ENCODE measurements around the gene TMEM47. TPM values are rescaled to one million over a fixed set of nuclear protein-coding genes. Genes with fewer than 3 reads are reported as not detected.

Gene TMEM47
- 10 to 100 TPM in 1 of 3 donors, 1 to 10 TPM in 2; 3.4 to 43.4 (median 5.3) TPM for total RNA-seq
- long read RNA-seq, donor 1, full-length matches to known transcripts, result 72 of 78 reads
- long read RNA-seq, donor 1, partial matches to known transcripts, result 1 of 78 reads
- long read RNA-seq, donor 1, other reads (novel, unspliced or antisense), result 5 of 78 reads
- long read RNA-seq, donor 2, result 0 reads

DNA sequence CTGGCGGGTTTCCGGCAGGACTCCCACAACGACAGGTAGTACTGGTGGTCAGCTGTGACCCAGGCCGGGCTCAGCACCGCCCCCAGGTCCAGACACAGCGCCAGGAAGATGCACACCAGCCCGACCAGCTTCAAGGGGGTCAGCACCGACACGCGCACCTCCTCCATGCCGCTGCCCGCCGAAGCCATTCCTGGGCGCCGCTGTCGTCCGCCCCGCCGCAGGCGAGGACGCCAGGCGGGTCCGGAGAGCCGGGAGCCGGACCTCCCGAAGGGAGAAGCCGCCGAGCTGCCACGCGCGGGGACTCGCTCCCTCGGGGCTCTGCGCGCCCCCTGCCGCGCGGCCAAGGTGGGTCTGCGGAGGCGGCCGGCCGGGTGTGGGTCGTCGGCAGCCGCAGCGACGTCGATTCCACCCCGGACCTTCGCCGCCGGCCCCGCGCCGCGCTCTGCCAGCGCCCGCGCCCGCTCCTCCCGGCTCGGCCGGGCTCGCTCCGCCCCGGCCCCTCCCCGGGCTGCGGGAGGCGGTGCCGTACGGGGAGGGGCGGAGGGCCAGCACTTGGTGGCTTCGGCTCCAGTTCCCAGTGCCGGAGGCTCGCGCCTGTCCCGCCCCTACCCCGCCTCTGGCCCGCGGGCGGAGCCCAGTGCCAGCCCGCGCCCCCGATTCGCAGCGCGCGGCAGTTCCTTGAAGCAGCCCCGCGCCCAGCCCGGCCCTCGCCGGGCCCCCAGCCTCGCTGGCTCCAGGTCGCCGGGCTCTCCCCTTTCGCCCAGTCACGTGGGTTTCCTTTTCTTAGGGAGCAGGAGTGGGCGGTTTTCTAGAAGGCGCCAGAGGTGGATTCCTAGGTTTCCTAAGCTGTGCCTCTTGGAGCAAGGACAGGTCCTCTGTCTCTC is at the start of gene TMEM47:
Gene TMEM47 (minus strand): TSS at position 444 of the 884 bp plus-strand sequence. CDS start 256 bp downstream, at position 188.
- no peaks in the 10 kb centered on the region for H3K4me1 ChIP-seq (ENCODE audit: low read depth)
- TF ChIP-seq, protein P1, sequence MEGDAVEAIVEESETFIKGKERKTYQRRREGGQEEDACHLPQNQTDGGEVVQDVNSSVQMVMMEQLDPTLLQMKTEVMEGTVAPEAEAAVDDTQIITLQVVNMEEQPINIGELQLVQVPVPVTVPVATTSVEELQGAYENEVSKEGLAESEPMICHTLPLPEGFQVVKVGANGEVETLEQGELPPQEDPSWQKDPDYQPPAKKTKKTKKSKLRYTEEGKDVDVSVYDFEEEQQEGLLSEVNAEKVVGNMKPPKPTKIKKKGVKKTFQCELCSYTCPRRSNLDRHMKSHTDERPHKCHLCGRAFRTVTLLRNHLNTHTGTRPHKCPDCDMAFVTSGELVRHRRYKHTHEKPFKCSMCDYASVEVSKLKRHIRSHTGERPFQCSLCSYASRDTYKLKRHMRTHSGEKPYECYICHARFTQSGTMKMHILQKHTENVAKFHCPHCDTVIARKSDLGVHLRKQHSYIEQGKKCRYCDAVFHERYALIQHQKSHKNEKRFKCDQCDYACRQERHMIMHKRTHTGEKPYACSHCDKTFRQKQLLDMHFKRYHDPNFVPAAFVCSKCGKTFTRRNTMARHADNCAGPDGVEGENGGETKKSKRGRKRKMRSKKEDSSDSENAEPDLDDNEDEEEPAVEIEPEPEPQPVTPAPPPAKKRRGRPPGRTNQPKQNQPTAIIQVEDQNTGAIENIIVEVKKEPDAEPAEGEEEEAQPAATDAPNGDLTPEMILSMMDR (IDR thresholded peaks at IDR 0.05), result no peak
- H3K9me3 ChIP-seq, result no peaks in the 10 kb centered on the region
- H3K36me3 ChIP-seq (ENCODE audit: low read depth), result no peaks in the 10 kb centered on the region
- DNase-seq (peak; percentile 62 to 79 (median 63)), ATAC-seq (peak; percentile 98)
- H3K4me3 ChIP-seq, result no peak within 1 kb of the TSS
- intact Hi-C loops (cut with DNase I, micrococcal nuclease), result no loop called here

DNA sequence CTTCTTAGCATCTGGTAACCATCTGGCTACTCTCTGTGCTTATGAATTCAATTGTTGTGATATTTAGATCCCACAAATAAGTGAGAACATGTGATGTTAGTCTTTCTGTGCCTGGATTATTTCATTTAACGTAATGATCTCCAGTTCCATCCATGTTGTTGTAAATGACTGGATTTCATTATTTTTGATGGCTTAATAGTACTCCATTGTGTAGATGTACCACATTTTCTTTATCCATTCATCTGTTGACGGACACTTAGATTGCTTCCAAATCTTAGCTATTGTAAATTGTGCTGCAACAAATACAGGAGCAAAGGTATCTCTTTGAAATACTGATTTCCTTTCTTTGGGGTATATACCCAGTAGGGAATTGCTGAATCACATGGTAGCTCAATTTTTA is 30.0 kb upstream of the TMEM47 start:
- TF ChIP-seq, protein P1 (IDR thresholded peaks at IDR 0.05), result no peak
- no peaks in the 10 kb centered on the region for H3K9me3 ChIP-seq
- intact Hi-C loops (cut with DNase I, micrococcal nuclease), result no loop called here
- no peak for ATAC-seq
- H3K4me3 ChIP-seq, result no peak overlapping the region
- no peaks in the 10 kb centered on the region for H3K36me3 ChIP-seq (ENCODE audit: low read depth)
- DNase-seq, result no peak
- H3K4me1 ChIP-seq (ENCODE audit: low read depth), result no peaks in the 10 kb centered on the region

DNA sequence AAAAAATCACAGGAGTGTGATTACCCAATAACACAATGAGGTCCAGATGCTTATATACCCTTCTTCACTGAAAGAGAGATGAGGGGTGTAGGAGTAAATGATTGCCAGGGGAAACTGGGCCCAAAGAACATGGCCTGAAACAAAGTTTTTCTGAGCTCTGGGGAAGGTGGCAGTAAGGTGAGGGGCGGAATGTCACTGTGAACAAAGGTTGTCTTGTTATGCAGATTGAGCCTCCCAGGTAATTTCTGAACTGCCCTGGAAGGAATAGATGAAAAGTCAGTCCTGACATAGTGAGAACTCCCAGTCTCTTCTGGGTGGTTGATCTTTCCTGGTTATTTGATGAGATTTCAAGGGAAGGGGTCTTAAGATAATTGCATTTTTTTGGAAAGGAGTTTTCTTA is 2.5 kb upstream of the TMEM47 start:
- ATAC-seq (no peak), DNase-seq (no peak)
- intact Hi-C loops (cut with DNase I, micrococcal nuclease), result no loop called here
- Histone ChIP-seq H3K4me3 (no peak overlapping the region), H3K36me3 (ENCODE audit: low read depth) (no peaks in the 10 kb centered on the region), H3K9me3 (no peaks in the 10 kb centered on the region), H3K4me1 (ENCODE audit: low read depth) (no peaks in the 10 kb centered on the region)
- TF ChIP-seq, protein P1 (IDR thresholded peaks at IDR 0.05), result no peak

DNA sequence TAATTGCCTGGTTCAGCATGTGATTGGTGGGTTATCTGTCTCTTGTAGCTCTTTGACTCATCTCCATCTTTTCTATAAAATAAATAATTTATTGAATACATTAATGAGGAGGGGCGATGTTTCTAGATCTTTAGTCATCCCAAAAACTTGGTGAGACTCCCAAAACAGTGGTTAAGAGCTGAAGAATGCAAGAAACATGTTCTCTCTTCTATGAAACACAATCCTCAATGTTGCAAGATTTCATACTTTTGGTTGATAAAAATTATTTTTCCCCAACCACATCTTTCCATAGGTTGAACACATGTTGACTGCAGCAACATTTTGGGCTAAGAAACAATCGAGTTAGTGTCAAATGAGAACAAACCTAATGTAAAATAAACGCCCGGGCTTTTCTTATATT is 1.2 kb upstream of the TMEM47 start:
- TF ChIP-seq, protein P1 (IDR thresholded peaks at IDR 0.05), result no peak
- DNase-seq (no peak), ATAC-seq (no peak)
- no peaks in the 10 kb centered on the region for H3K36me3 ChIP-seq (ENCODE audit: low read depth)
- intact Hi-C loops (cut with DNase I, micrococcal nuclease), result no loop called here
- H3K4me1 ChIP-seq (ENCODE audit: low read depth), result no peaks in the 10 kb centered on the region
- H3K4me3 ChIP-seq, result no peak overlapping the region
- no peaks in the 10 kb centered on the region for H3K9me3 ChIP-seq

DNA sequence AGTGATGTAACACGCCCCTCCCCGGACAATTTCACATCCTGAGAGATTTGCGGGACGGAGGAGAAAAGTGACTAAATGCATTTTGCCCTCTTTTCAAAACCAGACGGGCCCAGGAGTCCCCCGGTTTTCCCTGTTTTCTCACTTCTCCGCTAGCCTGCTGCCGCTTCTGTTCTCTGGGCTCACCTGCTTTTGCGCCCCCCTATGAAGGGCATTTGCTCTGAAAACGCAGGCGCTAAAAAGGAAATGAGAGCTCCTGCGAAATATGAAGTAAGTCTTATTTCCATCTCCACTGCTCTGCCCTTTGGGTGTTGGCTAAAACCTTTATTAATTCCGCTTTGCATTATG is 613 bp upstream of the TMEM47 start:
- Histone ChIP-seq H3K4me3 (no peak overlapping the region), H3K9me3 (no peaks in the 10 kb centered on the region), H3K36me3 (ENCODE audit: low read depth) (no peaks in the 10 kb centered on the region), H3K4me1 (ENCODE audit: low read depth) (no peaks in the 10 kb centered on the region)
- TF ChIP-seq, protein P1 (IDR thresholded peaks at IDR 0.05), result no peak
- DNase-seq (no peak), ATAC-seq (no peak)
- intact Hi-C loops (cut with DNase I, micrococcal nuclease), result no loop called here
